ENCODE results near the gene OR51E1. TPM values are rescaled to one million over a fixed set of nuclear protein-coding genes. Genes with fewer than 3 reads are reported as not detected.

Gene OR51E1
- total RNA-seq, 1 donor from 2014 or later, result not detected

- TF ChIP-seq CTCF (IDR thresholded peaks at IDR 0.05; ENCODE audit: unreplicated experiment), result no peak
- no peak for DNase-seq (ENCODE audit: low spot score in 2 of 2, unreplicated experiment in 2 of 2)
- H3K9me3 Mint-ChIP-seq, result peaks cover 5% of the 10 kb centered on the region
- peaks cover 7% of the 10 kb centered on the region for H3K27me3 Mint-ChIP-seq (ENCODE audit: low read depth)
- H3K36me3 Mint-ChIP-seq, result no peaks in the 10 kb centered on the region
- H3K4me3 Mint-ChIP-seq, result no peak overlapping the region
- no peak overlapping the region for H3K27ac Mint-ChIP-seq
- peaks cover 4% of the 10 kb centered on the region for H3K4me1 Mint-ChIP-seq
These were observed 7.6 kb upstream of the OR51E1 start for GRCh38 chr11:4636136-4636535.

- no peaks in the 10 kb centered on the region for H3K36me3 Mint-ChIP-seq
- peak; percentile 85 for TF ChIP-seq CTCF (IDR thresholded peaks at IDR 0.05; ENCODE audit: unreplicated experiment)
- peak; percentile 58 to 84 for DNase-seq (ENCODE audit: low spot score in 2 of 2, unreplicated experiment in 2 of 2)
- peaks cover 11% of the 10 kb centered on the region for H3K4me1 Mint-ChIP-seq
- no peak within 1 kb of the TSS for H3K4me3 Mint-ChIP-seq
- peaks cover 5% of the 10 kb centered on the region for H3K9me3 Mint-ChIP-seq
- no peak within 1 kb of the TSS for H3K27ac Mint-ChIP-seq
- H3K27me3 Mint-ChIP-seq (ENCODE audit: low read depth), result peaks cover 5% of the 10 kb centered on the region
These were observed 6.7 kb upstream of the OR51E1 start, which contains the start of gene OR51D1 for GRCh38 chr11:4636962-4637661. Gene OR51D1 (plus strand): TSS chr11:4637477. CDS start chr11:4639791, 2,314 bp downstream.

GRCh38 chr11:4637662-4638047 lies 6.1 kb upstream of the OR51E1 start:
- no peaks in the 10 kb centered on the region for H3K36me3 Mint-ChIP-seq
- no peak for DNase-seq (ENCODE audit: low spot score in 2 of 2, unreplicated experiment in 2 of 2)
- peaks cover 5% of the 10 kb centered on the region for H3K9me3 Mint-ChIP-seq
- no peak overlapping the region for H3K27ac Mint-ChIP-seq
- H3K4me3 Mint-ChIP-seq, result no peak overlapping the region
- peaks cover 14% of the 10 kb centered on the region for H3K4me1 Mint-ChIP-seq
- H3K27me3 Mint-ChIP-seq (ENCODE audit: low read depth), result peaks cover 5% of the 10 kb centered on the region
- TF ChIP-seq CTCF (IDR thresholded peaks at IDR 0.05; ENCODE audit: unreplicated experiment), result no peak

- Mint-ChIP-seq H3K4me1 (peaks cover 18% of the 10 kb centered on the region), H3K27ac (no peak overlapping the region), H3K9me3 (peaks cover 5% of the 10 kb centered on the region), H3K36me3 (no peaks in the 10 kb centered on the region), H3K4me3 (no peak overlapping the region), H3K27me3 (ENCODE audit: low read depth) (no peaks in the 10 kb centered on the region)
- TF ChIP-seq CTCF (IDR thresholded peaks at IDR 0.05; ENCODE audit: unreplicated experiment), result no peak
- DNase-seq (ENCODE audit: low spot score in 2 of 2, unreplicated experiment in 2 of 2), result no peak
These were observed 3.9 kb upstream of the OR51E1 start for GRCh38 chr11:4639931-4640330.

- peaks cover 18% of the 10 kb centered on the region for H3K4me1 Mint-ChIP-seq
- no peaks in the 10 kb centered on the region for H3K27me3 Mint-ChIP-seq (ENCODE audit: low read depth)
- no peak overlapping the region for H3K4me3 Mint-ChIP-seq
- H3K36me3 Mint-ChIP-seq, result no peaks in the 10 kb centered on the region
- H3K27ac Mint-ChIP-seq, result peak overlapping the region; percentile 27
- no peak for DNase-seq (ENCODE audit: low spot score in 2 of 2, unreplicated experiment in 2 of 2)
- peaks cover 5% of the 10 kb centered on the region for H3K9me3 Mint-ChIP-seq
- no peak for TF ChIP-seq CTCF (IDR thresholded peaks at IDR 0.05; ENCODE audit: unreplicated experiment)
These were observed 2.3 kb upstream of the OR51E1 start for GRCh38 chr11:4641501-4641900.
